Large intestine (tissue), 3 donors: ENCODE results near the gene LITAFD. TPM values are rescaled to one million over a fixed set of nuclear protein-coding genes. Genes with fewer than 3 reads are reported as not detected.
"Not testable (repeated sequence)": the region's sequence is repeated elsewhere in the genome, so short reads cannot be mapped to it uniquely, and the experiment has no call there.

Experiments
- DNase-seq, 2 donors: peaks; one replicate each; pipeline versions ENCODE4 v3.0.0 to v3.0.0-alpha.2; 2013
- H3K27ac ChIP-seq: one replicate; pipeline ENCODE4 v1.5.1; 2013; ENCODE audit warnings: low read length
- H3K27me3 ChIP-seq: 2 replicates; pipeline ENCODE4 v1.6.1; 2013; ENCODE audit warnings: low read length; ENCODE audit not compliant: control insufficient read depth, insufficient read depth
- H3K36me3 ChIP-seq: 2 replicates; pipeline ENCODE4 v1.6.1; 2013; ENCODE audit warnings: low read length; ENCODE audit not compliant: control insufficient read depth, insufficient read depth
- H3K4me1 ChIP-seq: one replicate; pipeline ENCODE4 v1.6.1; 2013; ENCODE audit warnings: low read length; ENCODE audit not compliant: control insufficient read depth, insufficient read depth
- H3K4me3 ChIP-seq: one replicate; pipeline ENCODE4 v1.5.1; 2013; ENCODE audit warnings: low read length
- H3K9me3 ChIP-seq: one replicate; pipeline ENCODE4 v1.6.1; 2013; ENCODE audit warnings: mild to moderate bottlenecking, low read depth, low read length, moderate library complexity; ENCODE audit not compliant: control insufficient read depth
- WGBS: methylation state at CpG from one replicate; pipeline ENCODE4 v1.1.5; 2013; ENCODE audit warnings: low lambda C conversion rate; ENCODE audit not compliant: insufficient coverage; 5-methylcytosine and 5-hydroxymethylcytosine counted together
- polyA plus RNA-seq: library from polyadenylated mRNA; unstranded; fragments of 120-200 nt; gene quantifications from one replicate; pipeline ENCODE4 v1.2.1, GENCODE V29; 2013

The LITAFD gene
- polyA plus RNA-seq, 1 donor: 1.8 TPM

GRCh38 chr16:8908810-8909468 is 26.8 kb downstream of the LITAFD start:
- Histone ChIP-seq H3K9me3 (no peaks in the 10 kb centered on the region), H3K4me3 (no peak overlapping the region), H3K4me1 (peaks cover 40% of the 10 kb centered on the region), H3K27me3 (no peaks in the 10 kb centered on the region), H3K27ac (peak overlapping the region; percentile 10), H3K36me3 (peaks cover 81% of the 10 kb centered on the region)
- no CpG with 5 or more reads among the region's 8 CpGs for WGBS
- peak in 1 of 2 donors; percentile 52 for DNase-seq

- no CpG with 5 or more reads among the region's 1 CpG for WGBS
- H3K4me1 ChIP-seq: peaks cover 40% of the 10 kb centered on the region
- no peak overlapping the region for H3K4me3 ChIP-seq
- peak in 1 of 2 donors; percentile 66 for DNase-seq
- no peaks in the 10 kb centered on the region for H3K27me3 ChIP-seq
- peak overlapping the region; percentile 77 for H3K27ac ChIP-seq
- peaks cover 77% of the 10 kb centered on the region for H3K36me3 ChIP-seq
- H3K9me3 ChIP-seq: no peaks in the 10 kb centered on the region
Observed at GRCh38 chr16:8910811-8911210, 28.7 kb downstream of the LITAFD start.

DNA sequence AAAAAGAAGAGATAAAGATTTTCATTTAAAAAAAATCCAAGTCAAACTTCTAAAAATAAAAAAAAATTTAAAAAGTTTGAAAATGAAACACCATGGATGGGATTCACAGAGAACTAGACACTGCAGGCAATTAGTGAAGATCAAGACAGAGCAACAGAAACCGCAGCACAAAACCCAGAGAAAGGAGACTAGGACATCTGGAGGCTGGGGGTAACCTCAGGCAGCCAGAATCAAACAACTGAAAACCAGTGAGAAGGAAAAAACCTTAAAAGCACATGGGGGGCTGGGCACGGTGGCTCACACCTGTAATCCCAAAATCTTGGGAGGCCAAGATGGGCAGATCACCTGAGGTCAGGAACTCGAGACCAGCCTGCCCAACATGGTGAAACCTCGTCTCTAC is 30.6 kb downstream of the LITAFD start:
- DNase-seq: no peak
- H3K27me3 ChIP-seq: no peaks in the 10 kb centered on the region
- peak overlapping the region; percentile 77 for H3K27ac ChIP-seq
- H3K4me1 ChIP-seq: peaks cover 40% of the 10 kb centered on the region
- no peaks in the 10 kb centered on the region for H3K9me3 ChIP-seq
- WGBS: 100% methylated on average over 2 of the region's 4 CpGs
- H3K4me3 ChIP-seq: no peak overlapping the region
- peaks cover 77% of the 10 kb centered on the region for H3K36me3 ChIP-seq

GRCh38 chr16:8914098-8914497 is 31.9 kb downstream of the LITAFD start:
- no peak overlapping the region for H3K4me3 ChIP-seq
- peaks cover 28% of the 10 kb centered on the region for H3K4me1 ChIP-seq
- no peak overlapping the region for H3K27ac ChIP-seq
- H3K27me3 ChIP-seq: no peaks in the 10 kb centered on the region
- no peaks in the 10 kb centered on the region for H3K9me3 ChIP-seq
- no peak for DNase-seq
- no CpG with 5 or more reads among the region's 3 CpGs for WGBS
- peaks cover 76% of the 10 kb centered on the region for H3K36me3 ChIP-seq

GRCh38 chr16:8915722-8916301 is 33.7 kb downstream of the LITAFD start:
- Histone ChIP-seq H3K27me3 (no peaks in the 10 kb centered on the region), H3K36me3 (peaks cover 77% of the 10 kb centered on the region), H3K9me3 (no peaks in the 10 kb centered on the region), H3K4me1 (peaks cover 13% of the 10 kb centered on the region), H3K4me3 (no peak overlapping the region), H3K27ac (no peak overlapping the region)
- no peak for DNase-seq
- WGBS: no CpG with 5 or more reads among the region's 7 CpGs

GRCh38 chr16:8916541-8917225 is 34.5 kb downstream of the LITAFD start:
- Histone ChIP-seq H3K27ac (no peak overlapping the region), H3K27me3 (no peaks in the 10 kb centered on the region), H3K36me3 (peaks cover 80% of the 10 kb centered on the region), H3K4me1 (peaks cover 5% of the 10 kb centered on the region), H3K4me3 (no peak overlapping the region), H3K9me3 (no peaks in the 10 kb centered on the region)
- WGBS: 100% methylated on average over 1 of the region's 5 CpGs
- DNase-seq: no peak

DNA sequence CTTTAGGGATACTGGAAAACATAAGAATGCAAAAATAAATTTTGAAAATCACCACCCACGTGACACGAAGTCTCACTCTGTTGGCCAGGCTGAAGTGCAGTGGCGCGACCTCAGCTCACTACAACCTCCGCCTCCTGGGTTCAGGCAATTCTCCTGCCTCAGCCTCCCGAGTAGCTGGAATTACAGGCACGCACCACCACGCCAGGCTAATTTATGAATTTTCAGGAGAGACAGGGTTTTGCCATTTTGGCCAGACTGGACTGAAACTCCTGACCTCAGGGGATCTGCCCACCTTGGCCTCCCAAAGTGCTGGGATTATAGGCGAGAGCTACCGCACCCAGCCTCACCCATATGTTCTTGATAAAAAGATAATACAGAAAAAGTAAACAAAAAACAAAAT is 35.2 kb downstream of the LITAFD start:
- DNase-seq, H3K9me3 ChIP-seq, H3K4me1 ChIP-seq, H3K4me3 ChIP-seq, H3K27me3 ChIP-seq, H3K27ac ChIP-seq: not testable (repeated sequence)
- WGBS: no CpG with 5 or more reads among the region's 10 CpGs
- H3K36me3 ChIP-seq: peaks cover 87% of the 10 kb centered on the region

DNA sequence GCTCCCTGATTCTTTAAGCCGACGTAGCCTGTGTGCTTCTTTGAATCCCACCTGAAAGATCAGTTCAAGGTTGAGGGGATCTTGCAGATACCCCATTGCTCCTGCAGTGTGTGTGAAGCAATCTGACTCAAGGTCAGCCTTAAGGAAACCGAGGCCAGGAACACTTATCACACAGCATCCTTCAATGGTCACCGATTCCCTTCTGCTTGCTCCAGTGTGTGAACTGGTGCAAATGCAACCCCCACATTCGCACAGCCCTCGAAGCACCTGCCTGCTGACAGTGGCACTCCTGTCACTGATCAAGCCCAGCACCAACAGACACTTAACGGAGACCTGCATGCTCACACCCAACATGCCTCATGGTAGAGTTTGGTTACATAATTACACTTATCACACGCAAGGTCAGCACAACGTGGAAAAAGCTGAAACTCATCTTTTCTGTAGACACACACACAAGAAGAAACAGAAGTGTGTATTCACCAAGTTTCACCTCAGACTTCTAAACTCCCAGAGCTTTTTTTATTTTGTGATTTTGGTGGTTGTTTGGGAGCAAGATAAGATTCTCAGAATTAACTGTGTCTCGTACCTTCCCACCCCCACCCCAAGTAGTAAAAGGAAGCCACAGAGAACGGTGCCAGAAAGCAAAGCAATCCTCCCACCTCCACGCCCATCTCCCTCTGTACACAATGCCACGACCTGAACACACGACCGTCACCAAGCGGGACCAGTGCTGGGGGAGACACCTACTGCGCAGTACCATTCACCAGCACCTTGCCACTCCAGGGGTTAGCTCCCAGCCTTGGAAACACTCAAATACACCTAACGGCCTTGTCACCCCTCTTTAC is 37.2 kb downstream of the LITAFD start:
- no peak overlapping the region for H3K27ac ChIP-seq
- no peak for DNase-seq
- no peak overlapping the region for H3K4me3 ChIP-seq
- H3K36me3 ChIP-seq: peaks cover 81% of the 10 kb centered on the region
- H3K4me1 ChIP-seq: no peaks in the 10 kb centered on the region
- H3K9me3 ChIP-seq: no peaks in the 10 kb centered on the region
- no peaks in the 10 kb centered on the region for H3K27me3 ChIP-seq
- WGBS: 80% methylated on average over 2 of the region's 18 CpGs

DNA sequence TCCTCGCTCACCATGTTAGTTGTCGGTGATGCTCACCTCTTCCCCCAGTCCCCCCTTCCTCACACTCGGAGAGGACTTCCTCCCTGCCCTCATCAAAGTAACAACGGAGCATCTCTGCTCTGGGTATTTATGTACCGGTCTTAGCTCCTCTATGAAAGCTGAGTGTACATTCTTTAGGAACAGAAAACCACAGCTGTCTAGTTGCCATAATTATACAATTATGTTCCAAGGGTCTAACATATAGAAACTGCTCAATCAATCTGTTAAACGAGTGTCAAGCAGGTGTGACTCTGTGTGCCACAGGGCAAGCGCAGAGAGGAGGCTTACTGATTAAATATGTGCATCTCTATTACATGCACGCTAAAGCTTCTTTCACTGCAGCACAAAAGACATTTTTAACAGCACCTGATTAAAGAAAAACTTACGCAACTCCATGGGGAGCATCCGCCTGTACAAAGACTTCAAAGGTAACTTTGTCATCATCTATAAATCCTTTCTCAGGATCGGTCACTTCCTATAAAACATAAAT is 37.8 kb downstream of the LITAFD start:
- peaks cover 74% of the 10 kb centered on the region for H3K36me3 ChIP-seq
- no peak overlapping the region for H3K4me3 ChIP-seq
- DNase-seq: no peak
- no peaks in the 10 kb centered on the region for H3K27me3 ChIP-seq
- H3K4me1 ChIP-seq: no peaks in the 10 kb centered on the region
- H3K9me3 ChIP-seq: no peaks in the 10 kb centered on the region
- H3K27ac ChIP-seq: no peak overlapping the region
- 84% methylated on average over 4 of the region's 11 CpGs for WGBS
